OCI-LY7 (cell line): ENCODE results near the gene BRIP1.

Experiments
- CTCF ChIP-seq: fragments of 200-600 bp; sonication (generic); conservative IDR thresholded peaks from 2 replicates; pipeline ENCODE4 v1.5.1; 2014; ENCODE audit warnings: mild to moderate bottlenecking, antibody characterized with exemption, low read length, moderate library complexity, mixed read lengths
- EZH2phosphoT487 ChIP-seq: fragments of 200-600 bp; sonication (generic); IDR thresholded peaks from 2 replicates; pipeline ENCODE4 v1.6.1; 2018; ENCODE audit warnings: low read depth, borderline replicate concordance, mild to moderate bottlenecking, mixed run types, antibody characterized with exemption, low read length, moderate library complexity, mixed read lengths

GRCh38 chr17:61799812-61800484, 63.4 kb downstream of the BRIP1 start:
- TF ChIP-seq EZH2phosphoT487 (no peak), CTCF (no peak)
